NCI-H2107 treated with DMSO at 0.1 percent for 48 hours (cell line): ENCODE results near the gene CIBAR2.
"Not testable (repeated sequence)": the region's sequence is repeated elsewhere in the genome, so short reads cannot be mapped to it uniquely, and the experiment has no call there.

Experiments
- DNase-seq: peaks from one replicate; lab custom pipeline; 2025; ENCODE audit not compliant: unreplicated experiment; lab: John Stamatoyannopoulos, UW

CIBAR2 gene

DNA sequence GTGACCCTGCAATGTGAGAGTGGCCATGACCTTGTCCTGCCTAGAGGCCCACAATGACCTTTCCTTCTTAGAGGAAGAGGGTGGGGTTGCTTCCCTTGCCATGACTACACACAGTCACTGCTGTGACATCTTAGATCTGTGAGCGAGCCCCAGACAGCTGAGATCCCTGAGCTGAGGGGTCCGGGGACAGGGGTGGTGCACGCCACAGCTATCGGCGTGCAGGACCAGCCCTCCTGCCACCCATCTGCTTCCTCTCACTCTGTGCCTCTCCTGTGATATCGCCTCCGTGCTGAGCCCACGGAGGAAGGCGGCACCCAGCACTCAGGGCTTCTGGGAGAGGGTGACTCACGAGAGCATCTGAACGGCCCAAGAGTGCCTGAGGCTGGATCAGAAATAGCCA is 49.4 kb downstream of the CIBAR2 start:
- DNase-seq = no peak

DNA sequence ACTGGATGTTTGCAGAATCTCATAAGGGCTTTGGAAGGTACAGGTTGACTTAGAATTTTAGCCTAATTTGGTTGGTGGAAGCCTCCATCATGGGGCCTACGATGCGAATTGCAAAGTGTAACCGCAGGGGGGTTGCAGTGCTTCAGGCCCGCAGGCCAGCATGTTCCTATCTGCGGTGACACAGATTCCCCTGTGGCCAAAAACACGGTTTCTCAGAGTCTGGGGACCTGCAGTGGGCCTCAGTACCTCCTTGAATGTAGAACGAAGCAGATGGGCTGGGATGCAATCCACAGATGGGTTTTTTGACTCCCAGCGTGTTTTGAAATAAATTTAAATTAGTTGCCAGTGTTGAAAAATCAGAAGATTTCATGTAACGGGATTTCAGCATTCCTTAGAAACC is 49.9 kb downstream of the CIBAR2 start:
- DNase-seq = no peak

DNA sequence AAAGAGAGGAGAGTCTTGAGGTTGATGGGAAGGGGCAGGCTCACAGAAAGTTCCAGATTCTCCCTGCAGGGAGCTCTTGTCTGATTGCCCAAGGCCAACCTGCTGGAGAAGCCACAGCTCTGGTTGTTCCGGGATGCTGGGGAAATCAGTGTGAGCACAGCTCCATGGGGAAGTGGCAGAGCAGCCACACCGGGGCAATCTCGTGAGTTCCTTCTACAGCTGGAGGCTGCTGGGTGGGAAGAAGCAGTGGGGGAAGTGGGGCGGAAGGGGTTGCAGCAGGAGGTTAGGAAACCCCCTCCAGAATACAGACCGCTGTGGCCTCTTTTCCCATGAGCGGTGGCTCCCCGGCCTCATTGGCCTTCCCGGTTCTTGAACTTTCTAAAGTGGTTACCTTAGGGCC is 50.7 kb downstream of the CIBAR2 start:
- no peak for DNase-seq

DNA sequence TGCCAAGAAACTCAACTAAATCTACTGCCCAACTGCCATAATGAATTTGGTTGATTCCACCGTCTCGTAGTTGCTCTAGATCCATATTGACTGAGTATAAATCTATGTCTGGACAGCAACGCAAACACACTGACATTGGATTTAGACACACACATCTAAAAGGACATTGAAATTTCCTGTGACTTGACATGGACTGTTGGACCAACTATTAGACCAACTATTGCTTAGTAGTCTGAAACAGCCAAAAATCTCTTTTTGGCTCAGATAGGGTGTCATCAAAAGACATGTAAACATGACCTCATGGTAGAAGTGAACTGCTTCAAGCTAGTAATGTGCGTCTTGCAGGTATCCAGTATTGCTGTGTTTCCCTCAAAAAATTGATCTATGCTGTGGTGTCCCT is 53.4 kb downstream of the CIBAR2 start:
- no peak for DNase-seq

DNA sequence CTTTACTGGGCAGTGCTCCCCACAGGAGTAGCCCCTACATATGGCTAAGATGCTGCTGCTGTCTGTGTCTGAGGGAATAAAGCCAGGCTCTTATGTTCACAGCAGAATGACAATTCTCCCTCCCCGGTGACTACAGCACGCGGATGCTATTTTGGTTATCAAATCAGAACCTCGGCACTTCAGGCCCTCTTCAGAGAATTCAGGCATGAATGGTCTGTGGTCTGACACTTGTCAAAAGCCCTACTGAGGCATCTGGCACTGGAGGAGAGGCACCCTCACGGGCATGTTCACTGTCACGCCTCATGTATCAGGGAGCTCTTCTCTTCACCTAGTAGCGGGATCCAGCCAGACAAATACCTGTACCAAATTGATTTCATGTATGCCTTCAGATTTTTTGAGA is 54.3 kb downstream of the CIBAR2 start:
- peak; percentile 85 for DNase-seq

DNA sequence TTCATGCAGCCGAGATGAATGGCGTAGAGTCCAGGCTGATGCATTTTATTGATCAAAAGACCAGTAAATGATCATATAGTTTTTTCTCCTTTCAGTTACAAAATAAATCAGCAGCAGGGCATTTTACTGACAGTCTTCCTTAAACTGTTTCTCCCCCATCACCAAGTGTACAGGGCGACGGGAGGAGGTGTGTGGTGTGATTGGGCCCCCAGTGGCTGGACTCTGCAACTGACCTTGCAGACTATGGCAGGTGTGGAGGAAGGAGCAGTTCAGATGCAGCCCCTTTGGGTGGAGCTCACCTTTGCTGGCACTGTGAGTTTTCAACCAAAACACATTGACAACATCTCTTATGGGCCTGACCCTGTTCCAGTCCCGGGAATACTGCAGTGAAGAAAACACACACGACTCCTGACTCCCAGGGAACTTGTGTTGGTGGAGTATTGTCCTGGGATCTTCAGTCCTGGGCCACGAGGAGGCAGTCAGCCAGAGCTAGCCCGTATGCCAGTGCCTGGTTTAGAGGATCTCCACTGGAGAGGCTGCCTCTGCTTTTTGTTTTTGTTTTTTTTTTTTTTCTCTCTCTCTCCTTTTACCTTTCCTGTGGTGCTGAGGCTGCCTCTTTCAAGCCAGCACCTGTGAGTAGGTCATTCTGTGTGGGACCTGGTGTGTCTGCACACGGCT is 54.9 kb downstream of the CIBAR2 start:
- DNase-seq = no peak

DNA sequence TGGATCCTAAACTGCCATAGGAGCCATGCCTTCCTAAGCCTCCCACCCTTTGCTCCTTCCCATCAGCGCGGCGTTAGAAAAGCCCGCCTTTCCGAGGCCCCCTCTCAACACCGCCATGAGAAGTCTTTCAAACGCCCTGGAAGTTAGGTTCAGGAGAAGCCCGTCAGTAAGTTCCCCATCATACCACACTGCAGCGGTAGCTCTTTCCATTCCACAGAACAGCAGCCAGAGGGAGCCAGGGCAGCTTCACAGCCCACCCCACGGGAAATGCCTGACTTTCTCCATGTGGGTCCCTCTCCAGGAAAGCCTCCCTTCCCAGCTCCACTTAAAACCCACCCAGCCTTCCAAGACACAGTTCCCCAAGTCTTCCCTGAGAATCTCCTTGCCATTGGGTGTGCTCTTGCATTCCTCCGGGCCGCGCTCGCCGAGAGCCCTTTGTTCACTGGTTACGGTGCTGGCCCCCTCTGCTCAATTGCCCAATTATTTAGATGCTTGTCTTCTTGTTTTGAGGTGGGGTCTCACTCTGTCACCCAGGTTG is 56.0 kb downstream of the CIBAR2 start:
- DNase-seq = no peak

DNA sequence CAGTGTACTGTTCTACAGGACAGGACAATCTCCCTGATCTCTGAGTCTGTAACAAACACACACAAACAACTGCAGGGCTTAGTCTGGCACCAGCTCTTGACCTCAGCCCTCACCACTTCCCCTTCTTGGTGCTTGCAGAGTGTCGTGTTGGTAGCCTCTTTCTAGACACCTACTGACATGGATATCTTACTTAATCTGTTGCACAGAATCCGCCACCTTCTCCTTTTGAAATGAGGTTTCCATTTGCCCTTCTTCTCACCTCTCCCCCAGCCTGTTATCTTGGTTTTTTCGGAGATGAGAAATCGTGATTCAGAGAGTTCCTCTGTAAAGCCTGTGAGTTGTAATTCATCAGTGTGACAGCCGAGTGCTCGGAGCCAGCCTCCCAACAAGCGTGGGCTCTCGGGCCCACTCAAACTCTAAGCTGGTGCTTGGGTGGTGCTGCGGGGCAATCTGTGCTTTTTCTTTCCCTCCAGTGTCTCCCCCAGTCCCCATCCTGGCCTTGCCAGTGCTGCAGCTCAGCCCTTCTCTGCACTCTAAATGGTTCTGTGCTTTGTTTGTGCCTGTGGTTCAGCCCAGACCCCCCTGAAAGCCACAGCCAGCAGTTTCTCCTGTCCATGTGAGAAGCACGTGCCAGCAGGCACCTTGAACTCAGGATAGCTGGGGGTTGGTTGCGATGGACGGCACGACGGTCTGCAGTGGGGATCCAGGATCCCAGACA is 56.6 kb downstream of the CIBAR2 start:
- DNase-seq = no peak

DNA sequence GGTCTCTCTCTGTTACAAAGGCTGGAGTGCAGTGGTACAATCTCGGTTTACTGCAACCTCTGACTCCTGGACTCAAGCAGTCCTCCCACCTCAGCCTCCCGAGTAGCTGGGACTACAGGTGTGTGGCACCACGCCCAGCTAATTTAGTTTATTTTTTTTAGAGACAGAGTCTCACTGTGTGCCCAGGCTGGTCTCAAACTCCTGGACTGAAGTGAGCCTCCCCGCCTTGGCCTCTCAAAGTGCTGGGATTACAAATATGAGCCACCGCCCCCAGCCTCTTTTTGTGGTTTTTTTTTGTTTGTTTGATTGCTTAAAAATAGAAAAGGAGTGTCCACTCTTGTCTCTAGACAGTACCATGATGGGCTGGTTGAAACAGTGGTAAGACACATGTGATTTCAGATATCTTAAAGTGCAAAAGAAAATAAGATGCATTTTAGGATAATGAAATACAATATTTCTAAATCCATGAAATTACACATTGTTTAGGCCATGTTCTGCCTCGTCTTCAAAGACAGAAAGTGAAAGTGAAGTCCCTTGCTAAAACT is 57.3 kb downstream of the CIBAR2 start:
- no peak for DNase-seq

DNA sequence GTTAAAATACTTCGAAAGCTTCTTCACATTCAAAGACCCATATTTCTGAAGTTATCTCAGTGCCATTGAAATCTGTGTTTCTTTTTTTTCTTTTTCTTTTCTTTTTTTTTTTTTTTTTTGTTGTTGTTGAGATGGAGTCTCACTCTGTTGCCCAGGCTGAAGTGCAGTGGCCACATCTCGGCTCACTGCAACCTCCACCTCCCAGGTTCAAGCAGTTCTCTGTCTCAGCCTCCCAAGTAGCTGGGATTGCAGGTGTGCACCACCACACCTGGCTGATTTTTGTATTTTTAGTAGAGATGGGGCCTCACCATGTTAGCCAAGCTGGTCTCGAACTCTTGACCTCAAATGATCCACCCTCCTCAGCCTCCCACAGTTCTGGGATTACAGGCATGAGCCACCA is 58.0 kb downstream of the CIBAR2 start:
- not testable (repeated sequence) for DNase-seq

DNA sequence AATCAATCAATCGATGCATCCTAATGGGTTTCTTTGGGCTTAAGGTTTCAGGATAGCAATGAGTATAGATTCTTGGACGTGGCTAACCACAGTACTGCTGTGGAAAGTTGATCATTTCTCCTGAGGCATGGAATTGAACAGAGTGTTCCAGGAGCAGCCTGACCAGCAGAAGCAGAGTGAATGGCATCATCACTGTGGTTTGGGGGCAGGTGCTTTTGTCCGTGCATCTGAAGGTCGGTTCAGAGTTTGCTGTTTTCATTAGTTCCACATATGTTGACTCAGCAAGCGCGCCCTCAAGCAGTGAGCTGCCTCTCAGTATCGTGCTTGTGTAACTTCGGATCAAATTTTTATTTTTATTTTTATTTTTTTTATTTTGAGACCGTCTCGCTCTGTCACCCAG is 59.7 kb downstream of the CIBAR2 start:
- DNase-seq = no peak

DNA sequence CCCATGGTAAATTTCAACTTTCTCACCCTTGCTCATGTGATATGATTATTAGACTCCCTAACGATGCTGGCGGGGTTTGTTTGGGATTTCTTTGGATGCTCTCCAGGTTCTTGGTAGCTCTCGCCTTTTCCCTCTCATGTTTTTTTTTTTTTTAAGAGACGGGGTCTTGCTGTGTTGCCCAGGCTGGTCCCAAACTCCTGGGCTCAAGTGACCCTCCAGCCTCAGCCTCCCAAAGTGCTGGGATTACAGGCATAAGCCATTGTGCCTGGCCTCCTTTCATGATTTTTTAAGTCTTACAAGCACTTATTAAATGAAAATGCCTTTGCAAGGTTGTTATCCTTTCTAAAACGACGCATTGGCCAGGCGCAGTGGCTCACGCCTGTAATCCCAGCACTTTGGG is 60.6 kb downstream of the CIBAR2 start:
- DNase-seq = no peak

DNA sequence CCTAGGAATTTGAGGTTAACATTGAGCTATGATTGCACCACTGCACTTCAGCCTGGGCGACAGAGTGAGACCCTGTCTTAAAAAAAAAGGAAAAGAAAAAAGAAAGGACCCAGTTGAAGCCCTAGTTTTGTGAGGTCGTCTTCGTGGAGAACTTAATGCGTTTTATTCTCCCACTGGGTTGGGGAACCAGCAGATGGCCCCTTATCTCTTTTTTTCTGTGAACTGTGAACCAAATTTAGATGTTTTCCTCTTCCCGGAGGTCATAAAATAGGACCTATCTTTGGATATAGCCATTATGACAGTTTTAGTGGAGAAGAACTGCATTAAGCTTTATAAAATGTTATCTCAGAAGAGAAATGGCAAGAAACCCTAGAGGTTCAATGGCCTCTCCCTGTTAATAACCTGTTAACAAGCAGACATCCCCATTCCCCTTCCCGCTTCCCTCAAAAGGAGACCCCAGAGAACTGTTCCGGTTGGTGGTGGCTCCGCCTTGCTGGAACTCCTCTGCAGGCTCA is 61.1 kb downstream of the CIBAR2 start:
- no peak for DNase-seq

DNA sequence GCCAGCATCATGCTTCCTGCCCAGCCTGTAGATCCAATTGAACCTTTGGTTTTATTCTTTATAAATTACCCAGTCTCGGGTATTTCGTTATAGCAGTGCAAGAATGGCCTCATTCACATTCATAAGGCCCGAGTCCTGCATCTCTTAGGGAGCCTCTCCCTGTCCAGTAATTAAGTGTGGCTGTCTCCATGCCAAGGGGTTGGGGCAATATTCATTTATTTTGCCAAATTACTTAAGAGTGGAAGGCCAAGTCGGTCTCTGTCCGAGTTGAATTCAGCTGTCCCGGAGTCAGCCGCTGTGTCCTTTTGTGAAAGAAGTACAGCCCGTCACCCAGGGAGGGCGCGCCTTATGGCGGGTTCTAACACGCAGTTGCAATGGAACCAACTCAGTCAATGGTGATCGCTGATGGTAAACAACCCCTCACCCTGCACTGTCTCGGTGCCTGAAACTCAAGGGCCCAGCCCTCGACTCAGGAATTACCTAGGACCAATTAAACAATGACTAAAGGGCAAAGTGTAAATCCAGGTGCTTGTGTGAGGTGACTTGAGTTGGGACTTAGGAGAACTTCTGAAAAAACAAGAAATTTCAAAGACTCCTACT is 62.5 kb downstream of the CIBAR2 start:
- no peak for DNase-seq

DNA sequence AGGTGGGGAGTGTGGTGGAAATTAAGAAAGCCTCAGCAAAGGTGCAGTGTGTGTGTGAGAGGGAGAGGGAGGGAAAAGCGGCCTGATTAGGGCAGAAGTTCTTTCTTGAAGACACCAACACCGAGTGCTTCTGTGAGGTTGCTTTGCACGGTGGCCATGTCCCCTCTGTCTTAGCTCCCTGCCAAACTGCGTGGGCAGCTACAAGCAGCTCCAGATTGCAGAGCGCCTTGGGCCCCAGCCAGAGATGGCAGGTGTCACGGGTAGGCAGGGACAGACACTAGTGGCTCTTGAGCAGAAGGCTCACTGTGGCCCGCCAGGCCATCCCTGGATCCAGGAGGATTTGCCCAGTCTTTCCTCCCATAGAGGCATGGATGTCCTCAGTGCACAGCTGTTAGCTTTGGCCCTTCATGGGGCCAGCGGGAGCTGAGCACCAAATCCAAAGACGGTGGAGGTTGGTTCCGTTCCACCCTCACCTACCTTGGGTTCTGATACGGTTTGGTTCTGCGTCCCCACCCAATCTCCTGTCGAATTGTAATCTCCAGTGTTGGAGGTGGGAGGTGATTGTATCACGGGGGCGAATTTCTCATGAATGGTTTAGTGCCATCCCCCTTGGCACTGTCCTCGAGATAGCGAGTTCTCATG is 63.2 kb downstream of the CIBAR2 start:
- no peak for DNase-seq
